ENCODE data around the gene MICU2.

- TF ChIP-seq POLR2A (IDR thresholded peaks at IDR 0.05; ENCODE audit: low read depth, low read length) (no peak), USF2 (IDR thresholded peaks at IDR 0.05; ENCODE audit: borderline replicate concordance, low read depth, low read length) (no peak), CEBPB (IDR thresholded peaks at IDR 0.05; ENCODE audit: borderline replicate concordance in 1 of 2, low read depth in 2 of 2, low read length in 2 of 2) (no peak), FOS (IDR thresholded peaks at IDR 0.05; ENCODE audit: borderline replicate concordance, extremely low read depth, insufficient read length) (no peak)
Measured at GRCh38 chr13:21542563-21542962, 61.4 kb downstream of the MICU2 start.

Data from GM12878 (cell line).